GM18858 (cell line): ENCODE results near the gene TTC21A.
"Not testable (repeated sequence)": the region's sequence is repeated elsewhere in the genome, so short reads cannot be mapped to it uniquely, and the experiment has no call there.

Experiments
- ATAC-seq: cut with Tn5 transposase; IDR thresholded peaks from one replicate; pipeline ENCODE4 v1.9.1; 2021; ENCODE audit not compliant: unreplicated experiment

Gene TTC21A

DNA sequence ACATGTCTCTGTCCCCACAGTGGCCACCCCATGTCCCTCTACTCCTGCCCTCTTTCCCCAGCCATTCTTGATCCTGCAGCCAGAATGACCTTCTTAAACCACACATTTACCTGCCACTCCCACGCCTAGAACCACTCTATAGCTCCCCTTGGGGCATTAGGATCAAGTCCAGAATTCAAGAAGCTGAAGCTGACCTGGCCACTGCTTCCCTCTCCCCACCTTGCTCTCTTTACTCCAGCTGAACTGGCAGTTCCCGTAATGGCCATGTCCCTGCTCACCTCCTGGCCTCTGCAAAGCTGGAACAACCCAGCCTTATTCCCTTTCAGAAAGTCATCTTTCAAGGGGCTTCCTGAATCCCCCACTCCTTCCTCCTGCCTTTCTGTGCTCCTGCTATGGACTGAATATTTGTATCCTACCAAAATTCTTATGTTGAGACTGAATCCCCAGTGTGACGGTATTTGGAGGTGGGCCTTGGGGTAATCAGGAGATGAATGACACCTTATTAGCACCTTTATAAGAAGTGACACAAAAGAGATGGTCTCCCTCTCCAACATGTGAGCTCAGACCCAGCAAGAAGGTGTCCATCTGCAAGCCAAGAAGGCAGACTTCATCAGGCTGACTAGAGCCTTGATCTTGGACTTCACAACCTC is 42.1 kb downstream of the TTC21A start:
- no peak for ATAC-seq

DNA sequence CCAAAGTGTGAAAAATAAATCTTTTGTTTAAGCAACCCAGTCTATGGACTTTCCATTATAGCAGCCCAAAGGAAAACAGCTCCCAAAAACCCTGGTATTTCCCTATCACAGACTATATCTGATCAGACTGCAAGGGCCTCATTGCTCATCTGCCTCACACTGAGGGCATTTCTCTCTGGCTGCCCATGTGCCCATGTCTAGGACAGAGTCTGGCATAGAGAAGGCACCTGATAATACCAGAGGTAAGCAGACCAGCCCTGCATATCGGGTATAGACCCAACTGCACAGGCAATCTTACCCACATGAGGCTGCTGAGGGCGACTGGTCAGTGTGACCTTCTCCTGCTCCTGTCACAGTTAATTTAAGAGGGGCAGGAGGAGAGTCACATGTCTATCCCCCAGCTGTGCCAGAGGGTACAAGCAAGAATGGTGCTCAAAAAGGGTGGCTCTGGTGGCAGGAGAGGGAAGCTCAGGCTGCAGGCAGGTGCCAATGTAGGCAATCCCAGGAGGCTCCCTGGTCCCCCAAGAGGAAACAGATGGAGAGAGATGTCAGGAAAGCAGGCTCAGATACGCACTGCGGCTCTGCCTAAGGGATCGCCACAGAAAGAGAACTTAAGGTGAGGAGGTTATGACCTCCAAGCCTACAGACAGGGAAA is 42.8 kb downstream of the TTC21A start:
- no peak for ATAC-seq

DNA sequence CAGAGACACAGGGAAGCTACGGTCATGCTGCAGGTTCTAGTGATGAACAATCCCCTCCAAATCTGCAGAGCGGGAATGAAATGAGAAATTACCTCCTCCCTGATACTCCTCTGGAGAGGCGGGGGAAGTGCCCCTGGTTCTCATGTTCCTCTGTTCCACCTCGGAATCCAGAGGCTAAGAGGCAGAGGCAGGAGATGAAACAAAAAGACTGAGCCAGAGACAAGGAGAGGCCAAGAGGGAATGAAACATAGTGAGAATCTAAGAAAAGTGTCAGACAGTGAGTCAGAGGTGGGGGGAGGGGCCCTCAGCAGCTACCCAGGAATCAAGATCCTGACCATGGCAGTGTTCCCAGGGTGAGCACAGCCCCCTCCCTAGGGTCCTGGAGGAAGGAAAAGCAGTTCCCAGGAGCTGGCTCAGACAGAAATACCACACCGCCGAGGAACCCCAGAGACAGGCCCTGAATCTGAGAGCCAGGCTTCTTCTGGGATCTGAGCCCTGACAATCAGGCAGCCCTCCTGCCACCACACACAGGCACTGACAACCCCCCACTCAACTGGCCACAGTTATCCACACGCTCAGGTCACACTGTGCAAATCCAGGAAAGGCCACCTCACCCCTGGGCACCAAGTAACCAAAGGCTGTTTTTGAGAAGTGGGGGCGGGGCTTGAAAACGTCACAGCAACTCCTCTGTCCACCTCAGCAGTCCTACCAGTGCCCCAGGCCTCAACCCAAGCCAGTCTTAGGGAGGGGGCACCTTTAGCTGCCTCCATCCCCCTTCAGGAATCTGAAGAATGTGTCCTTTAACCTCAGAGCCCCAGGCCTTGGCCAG is 43.5 kb downstream of the TTC21A start:
- no peak for ATAC-seq

GRCh38 chr3:39153977-39154279 is 46.4 kb downstream of the TTC21A start:
- ATAC-seq: no peak

DNA sequence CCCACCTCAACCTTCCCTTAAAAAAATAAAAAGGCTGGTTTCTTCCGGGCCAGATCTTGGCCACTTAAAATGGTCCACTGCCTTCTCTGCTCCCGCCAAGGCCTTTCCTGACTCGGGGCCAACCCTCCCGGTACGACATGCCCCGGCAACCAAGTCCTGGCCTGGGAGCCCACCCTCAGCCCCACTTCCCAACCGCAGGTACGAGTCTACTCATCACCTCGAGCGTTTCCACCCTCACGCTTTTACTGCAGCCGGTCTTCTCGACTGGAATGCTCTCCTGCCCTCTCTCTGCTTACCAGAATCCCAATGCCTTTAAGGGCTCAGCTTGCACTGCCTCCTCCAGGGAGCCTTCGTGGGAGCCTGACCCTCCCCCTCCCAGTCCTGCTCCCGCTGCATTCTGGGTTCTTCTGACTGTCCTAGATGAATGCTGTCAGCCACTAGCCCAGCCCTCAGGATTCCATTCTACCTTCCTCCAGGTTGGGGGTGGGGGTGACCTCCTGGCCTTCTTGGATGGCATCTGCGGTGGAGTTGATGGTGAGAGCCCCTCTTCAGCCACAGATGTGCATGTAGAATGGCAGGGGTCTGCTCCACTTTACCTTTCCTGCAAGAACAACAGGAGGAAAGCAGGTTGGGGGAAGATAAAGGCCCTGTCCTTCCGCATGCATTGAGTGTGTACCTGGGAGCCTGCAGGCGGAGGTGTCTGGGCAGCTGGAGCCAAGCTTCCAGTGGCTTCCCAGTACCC is 47.0 kb downstream of the TTC21A start:
- no peak for ATAC-seq

DNA sequence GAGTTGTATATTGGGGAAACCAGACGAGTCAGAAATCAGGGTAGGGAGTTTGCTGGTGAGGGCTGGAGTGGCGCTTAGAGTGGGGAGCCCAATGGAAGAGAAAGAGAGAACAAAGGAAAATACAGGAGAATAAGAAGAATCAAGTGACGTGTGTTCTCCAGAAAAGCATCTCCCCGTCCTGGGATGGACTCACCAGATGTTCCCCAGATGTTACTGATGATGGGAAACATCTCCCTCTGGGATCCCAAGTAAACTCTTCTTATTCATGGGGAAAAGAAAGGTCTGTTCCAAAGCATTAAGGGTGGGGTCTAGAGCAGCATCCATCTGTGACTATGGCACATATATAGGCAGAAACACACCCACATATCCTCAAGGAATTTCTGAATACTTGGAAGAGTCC is 48.9 kb downstream of the TTC21A start:
- ATAC-seq: no peak

- no peak for ATAC-seq
These were observed 49.9 kb downstream of the TTC21A start for GRCh38 chr3:39157359-39157758.

GRCh38 chr3:39158148-39158715 is 50.8 kb downstream of the TTC21A start:
- ATAC-seq: no peak

GRCh38 chr3:39164414-39164813 is 56.9 kb downstream of the TTC21A start:
- no peak for ATAC-seq

DNA sequence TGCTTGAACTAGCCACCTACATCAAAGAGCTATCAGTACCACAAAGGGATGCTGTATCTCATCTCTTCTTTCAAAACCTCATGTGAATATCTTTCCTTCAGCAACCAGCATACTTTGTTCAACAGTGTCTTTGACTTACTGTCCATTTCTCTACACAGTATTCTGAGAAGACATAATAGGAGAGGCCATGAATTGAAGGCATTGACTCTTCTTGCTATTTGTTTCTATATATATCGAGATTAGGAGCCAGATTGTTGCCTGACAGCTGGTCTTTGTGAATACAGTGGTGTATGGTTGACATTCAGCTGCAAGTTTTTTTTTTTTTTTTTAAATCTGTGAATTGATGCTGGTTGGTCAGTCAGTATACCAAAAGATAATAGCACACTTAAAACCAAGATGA is 58.0 kb downstream of the TTC21A start:
- ATAC-seq: no peak

GRCh38 chr3:39166134-39166710 is 58.7 kb downstream of the TTC21A start:
- ATAC-seq: no peak

GRCh38 chr3:39166932-39167532 is 59.6 kb downstream of the TTC21A start:
- ATAC-seq: no peak

DNA sequence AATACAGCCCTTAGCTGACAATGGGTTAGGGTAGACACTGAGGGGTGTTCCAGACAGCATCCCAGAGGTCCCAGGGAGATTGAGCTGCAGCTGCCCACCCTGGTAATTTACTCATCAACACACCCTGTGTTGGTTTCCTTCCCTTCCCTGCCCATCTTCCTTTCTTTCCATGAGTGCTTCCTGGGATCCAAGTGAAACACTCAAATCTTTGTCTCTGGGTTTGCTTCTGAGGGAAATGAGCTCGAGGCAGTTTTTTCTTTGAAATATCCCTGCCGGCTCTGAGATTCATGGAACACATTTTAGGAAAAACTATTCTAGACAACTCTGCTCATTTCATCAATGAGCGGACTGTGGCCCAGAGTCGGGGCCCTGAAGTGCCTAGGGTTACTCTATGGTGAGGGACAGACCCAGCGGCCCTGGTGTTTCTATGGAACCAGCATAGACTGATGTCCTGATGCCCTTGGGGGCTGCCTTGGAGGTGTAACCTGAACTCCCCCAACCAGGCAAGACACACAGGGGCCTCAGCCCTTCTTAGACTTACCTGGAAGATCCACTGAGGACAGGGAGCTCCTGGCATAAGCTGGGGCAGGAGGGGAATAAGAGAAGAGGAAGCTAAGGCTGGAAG is 60.8 kb downstream of the TTC21A start:
- no peak for ATAC-seq

- no peak for ATAC-seq
These were observed 62.2 kb downstream of the TTC21A start for GRCh38 chr3:39169712-39170111.

DNA sequence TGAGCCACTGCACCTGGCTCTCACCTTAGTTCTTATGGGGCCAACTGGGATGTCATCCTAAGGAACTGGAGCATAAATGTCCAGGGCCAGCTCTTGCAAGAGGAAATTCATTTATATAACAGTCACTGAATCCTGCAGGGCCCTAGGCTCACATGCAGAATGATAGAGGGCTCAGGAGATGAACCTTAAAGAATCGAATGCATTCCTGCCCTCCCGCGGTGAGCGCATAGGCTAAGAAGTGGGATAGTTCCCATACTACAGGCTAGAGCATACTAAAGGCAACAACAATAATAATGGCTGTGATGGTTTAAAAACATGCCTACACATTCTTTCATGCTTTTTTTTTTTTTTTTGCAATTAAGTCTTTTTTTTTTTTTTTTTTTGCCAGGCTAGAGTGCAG is 63.0 kb downstream of the TTC21A start:
- ATAC-seq: no peak

DNA sequence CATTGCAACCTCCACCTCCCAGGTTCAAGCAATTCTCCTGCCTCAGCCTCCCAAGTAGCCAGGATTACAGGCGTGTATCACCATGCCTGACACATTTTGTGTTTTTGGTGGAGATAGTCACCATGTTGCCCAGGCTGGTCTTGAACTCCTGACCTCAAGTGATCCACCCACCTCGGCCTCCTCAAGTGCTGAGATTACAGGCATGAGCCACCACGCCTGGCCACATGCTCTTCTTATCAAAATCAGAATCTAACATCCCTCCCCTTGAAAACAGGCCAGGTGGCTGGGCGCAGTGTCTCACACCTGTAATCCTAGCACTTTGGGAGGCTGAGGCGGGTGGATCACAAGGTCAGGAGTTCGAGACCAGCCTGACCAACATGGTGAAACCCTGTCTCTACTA is 63.4 kb downstream of the TTC21A start:
- not testable (repeated sequence) for ATAC-seq

- no peak for ATAC-seq
These were observed 64.4 kb downstream of the TTC21A start for GRCh38 chr3:39171860-39172259.

GRCh38 chr3:39173318-39174125 is 66.0 kb downstream of the TTC21A start:
- no peak for ATAC-seq

GRCh38 chr3:39176025-39176714 is 68.7 kb downstream of the TTC21A start:
- no peak for ATAC-seq
